Loucy (cell line): Measurements from ENCODE around the gene SCOC.

Experiments
- H2AFZ ChIP-seq: fragments of 200-600 bp; sonication (generic); 2 replicates; pipeline ENCODE4 v1.6.0; 2016; ENCODE audit warnings: antibody characterized with exemption, mild to moderate bottlenecking, low read length, moderate library complexity
- H3F3A ChIP-seq: fragments of 200-600 bp; 2 replicates; pipeline ENCODE4 v1.6.0; 2016; ENCODE audit warnings: antibody characterized with exemption, low read depth, mild to moderate bottlenecking
- H3K27me3 ChIP-seq: fragments of 200-600 bp; sonication (generic); 2 replicates; pipeline ENCODE4 v1.6.1; 2014; ENCODE audit warnings: low read length, mild to moderate bottlenecking; ENCODE audit not compliant: insufficient read depth, poor library complexity, severe bottlenecking
- H3K36me3 ChIP-seq: fragments of 200-600 bp; sonication (generic); 2 replicates; pipeline ENCODE4 v1.6.1; 2016; ENCODE audit warnings: low read length; ENCODE audit not compliant: insufficient read depth
- H3K4me1 ChIP-seq: fragments of 200-600 bp; sonication (generic); 2 replicates; pipeline ENCODE4 v1.5.1; 2014; ENCODE audit warnings: low read length, mild to moderate bottlenecking; ENCODE audit not compliant: insufficient read depth, poor library complexity, severe bottlenecking
- H3K4me2 ChIP-seq: fragments of 200-600 bp; sonication (generic); 2 replicates; pipeline ENCODE4 v1.6.0; 2014; ENCODE audit warnings: antibody characterized with exemption, low read length, low read depth, mild to moderate bottlenecking; ENCODE audit not compliant: poor library complexity, severe bottlenecking
- H3K4me3 ChIP-seq: fragments of 200-600 bp; sonication (generic); 2 replicates; pipeline ENCODE4 v1.5.1; 2014; ENCODE audit warnings: low read length, mild to moderate bottlenecking, mixed read lengths; ENCODE audit not compliant: poor library complexity, severe bottlenecking
- H3K79me2 ChIP-seq: fragments of 200-600 bp; sonication (generic); 2 replicates; pipeline ENCODE4 v1.6.1; 2014; ENCODE audit warnings: low read length; ENCODE audit not compliant: insufficient read depth
- H3K9ac ChIP-seq: fragments of 200-600 bp; sonication (generic); 2 replicates; pipeline ENCODE4 v1.6.0; 2014; ENCODE audit warnings: mild to moderate bottlenecking, low read depth, low read length, moderate library complexity; ENCODE audit not compliant: poor library complexity, severe bottlenecking
- H3K9me2 ChIP-seq: fragments of 200-600 bp; sonication (generic); replicated peaks from 2 replicates; pipeline ENCODE4 v1.6.1; 2016; ENCODE audit warnings: low read depth, low read length, mixed read lengths
- H3K9me3 ChIP-seq: fragments of 200-600 bp; sonication (generic); 2 replicates; pipeline ENCODE4 v1.6.1; 2014; ENCODE audit warnings: mild to moderate bottlenecking, antibody characterized with exemption, low read length, low read depth; ENCODE audit not compliant: insufficient read depth
- H4K20me1 ChIP-seq: fragments of 200-600 bp; sonication (generic); 2 replicates; pipeline ENCODE4 v1.6.0; 2014; ENCODE audit warnings: antibody characterized with exemption, low read length, mild to moderate bottlenecking; ENCODE audit not compliant: insufficient read depth, poor library complexity, severe bottlenecking
- EZH2phosphoT487 ChIP-seq: fragments of 200-600 bp; IDR thresholded peaks from 2 replicates; pipeline ENCODE4 v1.6.1; 2018; ENCODE audit warnings: antibody characterized with exemption, mild to moderate bottlenecking, moderate library complexity, borderline replicate concordance
- TF ChIP-seq, protein P1 (sequence below): fragments of 200-600 bp; sonication (generic); conservative IDR thresholded peaks from 2 replicates; pipeline ENCODE4 v1.5.1; 2014; ENCODE audit warnings: mild to moderate bottlenecking, antibody characterized with exemption, low read length

Gene SCOC

DNA sequence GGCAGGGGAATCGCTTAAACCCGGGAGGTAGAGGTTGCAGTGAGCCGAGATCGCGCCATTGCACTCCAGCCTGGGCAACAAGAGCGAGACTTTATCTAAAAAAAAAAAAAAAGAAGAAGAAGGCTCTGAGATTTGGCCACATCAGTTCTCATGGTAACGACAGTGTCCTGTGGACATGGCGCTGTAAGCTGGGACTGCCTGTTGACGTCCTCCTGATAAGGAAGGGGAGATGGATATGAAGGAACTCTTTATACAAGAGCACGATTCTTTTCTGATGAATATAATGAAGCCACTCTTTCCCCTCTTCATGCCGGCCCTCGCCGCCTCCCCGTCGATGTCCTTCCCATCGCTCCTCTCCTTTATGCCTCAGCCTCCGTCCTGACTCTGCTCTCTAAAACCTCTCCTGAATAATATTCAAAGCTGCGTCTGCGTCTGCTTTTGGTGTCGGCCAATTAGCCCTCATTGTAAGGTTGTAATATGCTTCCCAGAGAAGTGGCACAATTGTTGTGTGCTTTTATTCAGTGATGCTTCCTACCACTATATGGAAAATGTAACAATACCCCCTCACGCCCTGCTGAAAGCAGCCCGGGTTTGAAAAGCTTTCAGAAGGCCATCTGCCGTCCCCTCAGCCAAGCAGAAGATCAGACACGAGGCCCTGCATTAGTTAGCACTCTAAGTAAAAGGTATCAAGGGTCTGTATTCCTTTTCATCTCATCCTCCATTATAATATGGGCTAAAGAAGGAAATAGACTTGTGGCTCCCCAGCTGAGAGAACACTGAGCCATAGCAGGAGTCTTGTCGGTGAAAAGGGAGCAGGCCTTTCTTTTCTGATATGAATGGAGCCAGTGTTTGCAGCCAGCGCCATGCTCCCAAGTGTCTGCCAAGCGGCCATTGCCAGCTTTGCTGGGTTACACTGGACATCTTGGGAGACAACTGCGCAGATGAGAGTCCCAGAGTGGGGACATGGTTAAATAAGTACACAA is 22.1 kb upstream of the SCOC start:
- no peak overlapping the region for H3K9ac ChIP-seq
- no peak overlapping the region for H3K4me3 ChIP-seq
- no peaks in the 10 kb centered on the region for H4K20me1 ChIP-seq
- no peaks in the 10 kb centered on the region for H3K36me3 ChIP-seq
- H3K4me2 ChIP-seq, result no peak overlapping the region
- no peak for TF ChIP-seq EZH2phosphoT487
- TF ChIP-seq, protein P1, sequence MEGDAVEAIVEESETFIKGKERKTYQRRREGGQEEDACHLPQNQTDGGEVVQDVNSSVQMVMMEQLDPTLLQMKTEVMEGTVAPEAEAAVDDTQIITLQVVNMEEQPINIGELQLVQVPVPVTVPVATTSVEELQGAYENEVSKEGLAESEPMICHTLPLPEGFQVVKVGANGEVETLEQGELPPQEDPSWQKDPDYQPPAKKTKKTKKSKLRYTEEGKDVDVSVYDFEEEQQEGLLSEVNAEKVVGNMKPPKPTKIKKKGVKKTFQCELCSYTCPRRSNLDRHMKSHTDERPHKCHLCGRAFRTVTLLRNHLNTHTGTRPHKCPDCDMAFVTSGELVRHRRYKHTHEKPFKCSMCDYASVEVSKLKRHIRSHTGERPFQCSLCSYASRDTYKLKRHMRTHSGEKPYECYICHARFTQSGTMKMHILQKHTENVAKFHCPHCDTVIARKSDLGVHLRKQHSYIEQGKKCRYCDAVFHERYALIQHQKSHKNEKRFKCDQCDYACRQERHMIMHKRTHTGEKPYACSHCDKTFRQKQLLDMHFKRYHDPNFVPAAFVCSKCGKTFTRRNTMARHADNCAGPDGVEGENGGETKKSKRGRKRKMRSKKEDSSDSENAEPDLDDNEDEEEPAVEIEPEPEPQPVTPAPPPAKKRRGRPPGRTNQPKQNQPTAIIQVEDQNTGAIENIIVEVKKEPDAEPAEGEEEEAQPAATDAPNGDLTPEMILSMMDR, result no peak
- H2AFZ ChIP-seq, result no peak overlapping the region
- no peaks in the 10 kb centered on the region for H3K9me3 ChIP-seq
- H3K4me1 ChIP-seq, result peaks cover 10% of the 10 kb centered on the region
- no peaks in the 10 kb centered on the region for H3K27me3 ChIP-seq
- no peaks in the 10 kb centered on the region for H3K79me2 ChIP-seq
- no peaks in the 10 kb centered on the region for H3F3A ChIP-seq
- H3K9me2 ChIP-seq, result no peaks in the 10 kb centered on the region

DNA sequence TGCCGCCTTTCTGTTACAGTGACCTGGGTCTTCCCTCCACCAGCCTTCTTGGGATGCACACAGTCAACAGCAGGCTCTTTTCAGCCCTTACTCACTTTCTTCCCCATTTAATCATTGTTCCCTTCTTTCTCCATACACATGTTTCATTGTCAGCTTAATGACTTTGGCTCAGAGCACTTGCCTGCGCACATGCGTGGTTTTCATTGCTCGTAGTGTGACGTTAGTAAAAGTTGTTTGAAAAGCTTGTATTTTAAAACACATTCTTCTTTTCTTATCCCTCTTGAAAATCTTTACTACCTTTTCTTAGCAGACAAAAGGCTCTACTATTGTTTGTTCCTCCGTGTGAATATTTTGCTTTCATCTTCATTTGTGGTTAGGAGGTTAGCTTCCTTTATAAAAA is 19.7 kb upstream of the SCOC start:
- no peaks in the 10 kb centered on the region for H3K9me3 ChIP-seq
- no peaks in the 10 kb centered on the region for H4K20me1 ChIP-seq
- H3K4me2 ChIP-seq, result peak overlapping the region; percentile 26
- peak overlapping the region; percentile 10 for H3K4me3 ChIP-seq
- no peaks in the 10 kb centered on the region for H3K36me3 ChIP-seq
- H2AFZ ChIP-seq, result 0 out of 2 replicates have a peak overlapping the region, but pooled peaks have one; percentile 14
- H3K79me2 ChIP-seq, result no peaks in the 10 kb centered on the region
- peaks cover 21% of the 10 kb centered on the region for H3K4me1 ChIP-seq
- no peak overlapping the region for H3K9ac ChIP-seq
- no peaks in the 10 kb centered on the region for H3K9me2 ChIP-seq
- no peaks in the 10 kb centered on the region for H3K27me3 ChIP-seq
- TF ChIP-seq EZH2phosphoT487, result no peak
- TF ChIP-seq, protein P1, result no peak
- H3F3A ChIP-seq, result no peaks in the 10 kb centered on the region

DNA sequence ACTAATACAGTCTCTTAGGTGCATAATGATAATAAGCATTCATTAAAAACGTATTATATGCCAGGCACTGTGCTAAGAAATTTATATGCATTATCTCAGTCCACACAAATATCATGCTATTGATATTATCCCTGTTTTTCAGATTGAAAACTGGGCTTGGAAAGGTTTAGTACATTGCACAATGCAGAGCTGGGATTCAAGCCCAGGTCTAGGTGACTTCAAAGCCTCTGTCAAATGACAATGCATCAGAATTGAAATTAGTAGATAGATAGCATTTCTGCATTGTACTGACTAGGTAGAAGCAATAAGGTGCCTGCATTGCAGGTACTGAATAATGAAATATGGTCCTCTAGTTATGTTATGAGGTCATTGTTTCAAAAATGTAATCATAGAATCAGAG is 18.2 kb upstream of the SCOC start:
- TF ChIP-seq, protein P1, result no peak
- TF ChIP-seq EZH2phosphoT487, result no peak
- Histone ChIP-seq H3K36me3 (no peaks in the 10 kb centered on the region), H4K20me1 (no peaks in the 10 kb centered on the region), H3K4me1 (peaks cover 26% of the 10 kb centered on the region), H3K27me3 (no peaks in the 10 kb centered on the region), H2AFZ (no peak overlapping the region), H3K9ac (no peak overlapping the region), H3K9me2 (no peaks in the 10 kb centered on the region), H3K4me2 (no peak overlapping the region), H3K79me2 (no peaks in the 10 kb centered on the region), H3F3A (no peaks in the 10 kb centered on the region), H3K9me3 (no peaks in the 10 kb centered on the region), H3K4me3 (no peak overlapping the region)
